GM18861 (cell line): ENCODE results near the gene HARS1.
"Not testable (repeated sequence)": the region's sequence is repeated elsewhere in the genome, so short reads cannot be mapped to it uniquely, and the experiment has no call there.

Experiments used
- ATAC-seq: cut with Tn5 transposase; IDR thresholded peaks from one replicate; pipeline ENCODE4 v1.9.1; 2021; ENCODE audit not compliant: unreplicated experiment

Gene HARS1

GRCh38 chr5:140635291-140636257 is 55.6 kb downstream of the HARS1 start:
- ATAC-seq = no peak

GRCh38 chr5:140634103-140634502 is 57.1 kb downstream of the HARS1 start:
- ATAC-seq = no peak

- no peak for ATAC-seq
Observed at GRCh38 chr5:140633501-140633900, 57.7 kb downstream of the HARS1 start.

- ATAC-seq = peak; percentile 5
Observed at GRCh38 chr5:140633021-140633471, 58.1 kb downstream of the HARS1 start, which contains the start of gene CD14. TSS of gene CD14 (minus strand) at chr5:140633175. CDS start at chr5:140633071, 104 bp downstream.

- ATAC-seq = peak; percentile 32
Observed at GRCh38 chr5:140632366-140633020, 58.7 kb downstream of the HARS1 start.

- ATAC-seq = peak; percentile 25
Observed at GRCh38 chr5:140631831-140632365, 59.3 kb downstream of the HARS1 start.

GRCh38 chr5:140631036-140631417 is 60.1 kb downstream of the HARS1 start:
- no peak for ATAC-seq

GRCh38 chr5:140630292-140631035 is 60.7 kb downstream of the HARS1 start:
- no peak for ATAC-seq

GRCh38 chr5:140628711-140629110 is 62.5 kb downstream of the HARS1 start:
- no peak for ATAC-seq

- no peak for ATAC-seq
Observed at GRCh38 chr5:140627972-140628371, 63.2 kb downstream of the HARS1 start.

GRCh38 chr5:140624886-140625285 is 66.3 kb downstream of the HARS1 start:
- not testable (repeated sequence) for ATAC-seq
